OCI-LY1 (cell line): Measurements from ENCODE around the gene RIPPLY1.

ENCODE experiments used
- H2AFZ ChIP-seq: fragments of 200-600 bp; sonication (generic), shearing (Covaris generic); 2 replicates; pipeline ENCODE4 v1.6.0; 2014; ENCODE audit warnings: antibody characterized with exemption, mild to moderate bottlenecking, low read length
- H3F3A ChIP-seq: fragments of 200-600 bp; sonication (generic), shearing (Covaris generic); 2 replicates; pipeline ENCODE4 v1.6.0; 2014; ENCODE audit warnings: mild to moderate bottlenecking, antibody characterized with exemption, low read length, moderate library complexity; ENCODE audit not compliant: insufficient read depth
- H3K27ac ChIP-seq: fragments of 200-600 bp; sonication (generic); 2 replicates; pipeline ENCODE4 v1.5.1; 2014; ENCODE audit warnings: low read length, mixed run types, mild to moderate bottlenecking, low read depth; ENCODE audit not compliant: poor library complexity, severe bottlenecking
- H3K27me3 ChIP-seq: fragments of 200-600 bp; sonication (generic); 2 replicates; pipeline ENCODE4 v1.6.0; 2014; ENCODE audit warnings: antibody characterized with exemption, mild to moderate bottlenecking, low read length, moderate library complexity; ENCODE audit not compliant: insufficient read depth
- H3K36me3 ChIP-seq: fragments of 200-600 bp; sonication (generic); 2 replicates; pipeline ENCODE4 v1.6.1; 2014; ENCODE audit warnings: mild to moderate bottlenecking, antibody characterized with exemption, low read length, moderate library complexity, mixed read lengths; ENCODE audit not compliant: insufficient read depth
- H3K4me1 ChIP-seq: fragments of 200-600 bp; sonication (generic); 2 replicates; pipeline ENCODE4 v1.5.1; 2014; ENCODE audit warnings: mild to moderate bottlenecking, low read length, moderate library complexity; ENCODE audit not compliant: insufficient read depth, severe bottlenecking
- H3K4me2 ChIP-seq: fragments of 200-600 bp; sonication (generic), shearing (Covaris generic); 2 replicates; pipeline ENCODE4 v1.6.1; 2014; ENCODE audit warnings: low read length
- H3K4me3 ChIP-seq: fragments of 200-600 bp; sonication (generic); 2 replicates; pipeline ENCODE4 v1.5.1; 2014; ENCODE audit warnings: low read length, low read depth, mild to moderate bottlenecking, mixed read lengths; ENCODE audit not compliant: poor library complexity, severe bottlenecking
- H3K79me2 ChIP-seq: fragments of 200-600 bp; shearing (Covaris generic); 2 replicates; pipeline ENCODE4 v1.6.1; 2016; ENCODE audit warnings: mixed run types, low read length, mixed read lengths; ENCODE audit not compliant: insufficient read depth
- H3K9ac ChIP-seq: fragments of 200-600 bp; sonication (generic), shearing (Covaris generic); 2 replicates; pipeline ENCODE4 v1.6.1; 2014; ENCODE audit warnings: mild to moderate bottlenecking, low read length, mixed read lengths
- H3K9me2 ChIP-seq: fragments of 200-600 bp; sonication (generic), shearing (Covaris generic); 2 replicates; pipeline ENCODE4 v1.6.1; 2014; ENCODE audit warnings: low read depth, mild to moderate bottlenecking, low read length, mixed read lengths
- H3K9me3 ChIP-seq: fragments of 200-600 bp; shearing (Covaris generic); 2 replicates; pipeline ENCODE4 v1.6.1; 2014; ENCODE audit warnings: low read length, mixed read lengths
- H4K20me1 ChIP-seq: fragments of 200-600 bp; sonication (generic), shearing (Covaris generic); 2 replicates; pipeline ENCODE4 v1.6.0; 2016; ENCODE audit warnings: mild to moderate bottlenecking, low read length; ENCODE audit not compliant: insufficient read depth
- CTCF ChIP-seq: fragments of 200-600 bp; sonication (generic), shearing (Covaris generic); IDR thresholded peaks from 2 replicates; pipeline ENCODE4 v1.5.1; 2017; ENCODE audit warnings: mild to moderate bottlenecking, antibody characterized with exemption, low read length, moderate library complexity, mixed read lengths
- EZH2 ChIP-seq: fragments of 200-600 bp; sonication (generic), shearing (Covaris generic); IDR thresholded peaks from 2 replicates; pipeline ENCODE4 v1.8.0; 2017; ENCODE audit warnings: borderline replicate concordance, mixed run types, mild to moderate bottlenecking, antibody characterized with exemption, low read length, moderate library complexity, mixed read lengths

The RIPPLY1 gene

GRCh38 chrX:106917830-106918500, 14.8 kb upstream of the RIPPLY1 start:
- H3K27ac ChIP-seq: no peak overlapping the region

GRCh38 chrX:106912864-106913263, 9.7 kb upstream of the RIPPLY1 start:
- Histone ChIP-seq H4K20me1 (no peaks in the 10 kb centered on the region), H3K4me2 (no peak overlapping the region), H3K9me2 (no peaks in the 10 kb centered on the region), H3K4me1 (no peaks in the 10 kb centered on the region), H3K36me3 (no peaks in the 10 kb centered on the region), H3K9ac (no peak overlapping the region), H3K4me3 (no peak overlapping the region), H3K79me2 (no peaks in the 10 kb centered on the region), H3K9me3 (no peaks in the 10 kb centered on the region), H3F3A (no peaks in the 10 kb centered on the region), H3K27me3 (no peaks in the 10 kb centered on the region), H3K27ac (no peak overlapping the region), H2AFZ (no peak overlapping the region)
- no peak for TF ChIP-seq EZH2
- TF ChIP-seq CTCF: no peak

More at GRCh38 chrX:106917830-106918500, 14.8 kb upstream of the RIPPLY1 start:
- no peaks in the 10 kb centered on the region for H4K20me1 ChIP-seq
- no peaks in the 10 kb centered on the region for H3K27me3 ChIP-seq
- H3K9me3 ChIP-seq: no peaks in the 10 kb centered on the region
- no peak overlapping the region for H2AFZ ChIP-seq
- no peaks in the 10 kb centered on the region for H3K9me2 ChIP-seq
- H3K36me3 ChIP-seq: no peaks in the 10 kb centered on the region
- H3K4me2 ChIP-seq: no peak overlapping the region
- no peaks in the 10 kb centered on the region for H3F3A ChIP-seq
- H3K4me3 ChIP-seq: no peak overlapping the region
- H3K9ac ChIP-seq: no peak overlapping the region
- no peaks in the 10 kb centered on the region for H3K4me1 ChIP-seq
- TF ChIP-seq CTCF (no peak), EZH2 (no peak)
- H3K79me2 ChIP-seq: no peaks in the 10 kb centered on the region

- Histone ChIP-seq H3K27me3 (no peaks in the 10 kb centered on the region), H3K27ac (no peak overlapping the region), H3K4me1 (no peaks in the 10 kb centered on the region), H3F3A (no peaks in the 10 kb centered on the region), H3K9me3 (no peaks in the 10 kb centered on the region), H2AFZ (no peak overlapping the region), H3K4me2 (no peak overlapping the region), H3K4me3 (no peak overlapping the region), H4K20me1 (no peaks in the 10 kb centered on the region), H3K79me2 (no peaks in the 10 kb centered on the region), H3K9me2 (no peaks in the 10 kb centered on the region), H3K9ac (no peak overlapping the region), H3K36me3 (no peaks in the 10 kb centered on the region)
- TF ChIP-seq EZH2: no peak
- no peak for TF ChIP-seq CTCF
Observed at GRCh38 chrX:106906361-106906760, 3.2 kb upstream of the RIPPLY1 start.
